HL-60 (cell line): ENCODE data around the gene DECR2.
A peak's percentile ranks its signal among the peaks of the same experiment; 100 is the strongest.

Source experiments
- DNase-seq, 2 experiments: peaks; one replicate each; pipeline ENCODE4 v3.0.0-alpha.2; 2010 to 2020; ENCODE audit warnings: low read depth in 1 of 2, low spot score in 1 of 2
- H3K27ac ChIP-seq: fragments of 250-450 bp; sonication (Bioruptor Pico); replicated peaks from 2 replicates; pipeline ENCODE4 v1.5.1; 2020; ENCODE audit warnings: mild to moderate bottlenecking, moderate library complexity
- H3K27me3 ChIP-seq: fragments of 250-450 bp; sonication (Bioruptor Pico); 2 replicates; pipeline ENCODE4 v1.5.1; 2021; ENCODE audit warnings: mild to moderate bottlenecking, moderate library complexity; ENCODE audit not compliant: insufficient read depth, poor library complexity, severe bottlenecking
- H3K4me3 ChIP-seq: replicated peaks from 2 replicates; pipeline ENCODE4 v1.5.1; 2011; ENCODE audit warnings: mild to moderate bottlenecking, control low read depth, low read length; ENCODE audit not compliant: insufficient read depth
- CTCF ChIP-seq: IDR thresholded peaks from one replicate; pipeline ENCODE4 v1.5.1; 2011; ENCODE audit warnings: low read length, control low read depth, inconsistent platforms; ENCODE audit not compliant: insufficient read depth
- GABPA ChIP-seq: IDR thresholded peaks from 2 replicates; pipeline ENCODE4 v1.6.1; 2012; ENCODE audit warnings: low read depth
- POLR2AphosphoS5 ChIP-seq: IDR thresholded peaks from 2 replicates; pipeline ENCODE4 v1.6.1; 2012; ENCODE audit warnings: low read depth
- REST ChIP-seq: IDR thresholded peaks from 2 replicates; pipeline ENCODE4 v1.6.1; 2012; ENCODE audit warnings: low read depth; ENCODE audit not compliant: insufficient replicate concordance
- SPI1 ChIP-seq: IDR thresholded peaks from 2 replicates; pipeline ENCODE4 v1.6.1; 2012; ENCODE audit warnings: low read depth, mild to moderate bottlenecking, borderline replicate concordance
- long read RNA-seq: library from polyadenylated mRNA; unstranded; transcript quantifications from one replicate; pipeline ENCODE4 v2.0.0, GENCODE V29; 2020

DECR2 gene
- long read RNA-seq, transcript DECR2-201 (9 exons, 1,615 nt): major isoform, 242 of 290 reads
- long read RNA-seq, partial matches to known transcripts: 4 of 290 reads
- long read RNA-seq, other reads (novel, unspliced or antisense): 44 of 290 reads

- Histone ChIP-seq H3K27ac (peak within 1 kb of the TSS; percentile 98), H3K4me3 (peak within 1 kb of the TSS; percentile 82), H3K27me3 (no peaks in the 10 kb centered on the region)
- peak; percentile 78 to 91 for DNase-seq
- TF ChIP-seq CTCF (no peak), POLR2AphosphoS5 (peak; percentile 89)
Measured at GRCh38 chr16:401468-402348, at the start of gene DECR2. Gene DECR2 (plus strand): TSS chr16:401885. CDS start chr16:401964, 79 bp downstream.

GRCh38 chr16:352547-353403, 48.9 kb upstream of the DECR2 start, which contains the start of gene AXIN1:
Gene AXIN1 (minus strand): TSS chr16:352723. CDS start chr16:347025, 5,698 bp downstream.
- peak within 1 kb of the TSS; percentile 65 for H3K4me3 ChIP-seq
- DNase-seq: peak; percentile 90 to 98
- TF ChIP-seq POLR2AphosphoS5 (no peak), SPI1 (0 out of 2 replicates have a peak, but pooled peaks have one; percentile 2)
- peak within 1 kb of the TSS; percentile 50 for H3K27ac ChIP-seq
- no peaks in the 10 kb centered on the region for H3K27me3 ChIP-seq

GRCh38 chr16:353404-354290, 48.0 kb upstream of the DECR2 start:
- no peak for DNase-seq
- H3K27ac ChIP-seq: no peak overlapping the region
- TF ChIP-seq SPI1 (no peak), REST (no peak), POLR2AphosphoS5 (no peak), CTCF (no peak), GABPA (no peak)
- no peaks in the 10 kb centered on the region for H3K27me3 ChIP-seq
- H3K4me3 ChIP-seq: peak overlapping the region; percentile 39

GRCh38 chr16:354291-354881, 47.3 kb upstream of the DECR2 start:
- no peak for DNase-seq
- Histone ChIP-seq H3K4me3 (no peak overlapping the region), H3K27me3 (no peaks in the 10 kb centered on the region), H3K27ac (no peak overlapping the region)
- TF ChIP-seq SPI1: no peak
- TF ChIP-seq CTCF: no peak
- no peak for TF ChIP-seq POLR2AphosphoS5
- TF ChIP-seq REST: no peak
- TF ChIP-seq GABPA: no peak
